Ishikawa (cell line): ENCODE results near the gene ACAA2.

Experiments used
- CEBPB ChIP-seq: IDR thresholded peaks from 2 replicates; pipeline ENCODE4 v1.6.1; 2012
- CREB1 ChIP-seq: IDR thresholded peaks from 2 replicates; pipeline ENCODE4 v1.6.1; 2012; ENCODE audit warnings: low read depth
- EGR1 ChIP-seq: IDR thresholded peaks from 2 replicates; pipeline ENCODE4 v1.6.1; 2012
- EP300 ChIP-seq: IDR thresholded peaks from 2 replicates; pipeline ENCODE4 v1.6.1; 2012; ENCODE audit warnings: borderline replicate concordance
- FOXM1 ChIP-seq: IDR thresholded peaks from 2 replicates; pipeline ENCODE4 v1.6.1; 2012; ENCODE audit warnings: low read depth, borderline replicate concordance
- MAX ChIP-seq: IDR thresholded peaks from 2 replicates; pipeline ENCODE4 v1.6.1; 2012
- NFIC ChIP-seq: IDR thresholded peaks from 2 replicates; pipeline ENCODE4 v1.6.1; 2012
- RAD21 ChIP-seq: IDR thresholded peaks from 2 replicates; pipeline ENCODE4 v1.6.1; 2012; ENCODE audit warnings: low read depth
- REST ChIP-seq: IDR thresholded peaks from 2 replicates; pipeline ENCODE4 v1.6.1; 2012; ENCODE audit warnings: low read depth, mild to moderate bottlenecking
- TAF1 ChIP-seq: IDR thresholded peaks from 2 replicates; pipeline ENCODE4 v1.6.1; 2012; ENCODE audit warnings: low read depth, mild to moderate bottlenecking
- TCF12 ChIP-seq: IDR thresholded peaks from 2 replicates; pipeline ENCODE4 v1.6.1; 2012; ENCODE audit warnings: low read depth
- TEAD4 ChIP-seq: IDR thresholded peaks from 2 replicates; pipeline ENCODE4 v1.6.1; 2012
- USF1 ChIP-seq: IDR thresholded peaks from 2 replicates; pipeline ENCODE4 v1.6.1; 2012
- YY1 ChIP-seq: IDR thresholded peaks from 2 replicates; pipeline ENCODE4 v1.6.1; 2012; ENCODE audit warnings: low read depth
- ZBTB7A ChIP-seq: IDR thresholded peaks from 2 replicates; pipeline ENCODE4 v1.6.1; 2012; ENCODE audit warnings: low read depth

Gene ACAA2

GRCh38 chr18:49747876-49748275 is 65.5 kb downstream of the ACAA2 start:
- TF ChIP-seq TAF1 (no peak), USF1 (no peak), NFIC (no peak), EP300 (no peak), TEAD4 (no peak), CREB1 (no peak), MAX (no peak)

- TF ChIP-seq REST = peak; percentile 34; the same call in 1 of the 2 replicates
- TF ChIP-seq TCF12 = no peak
Measured at GRCh38 chr18:49745045-49746014, 68.0 kb downstream of the ACAA2 start.

- TF ChIP-seq USF1 (no peak), EP300 (no peak), TAF1 (no peak), TEAD4 (no peak), MAX (no peak)
Measured at GRCh38 chr18:49744376-49745008, 68.8 kb downstream of the ACAA2 start.

- TF ChIP-seq CEBPB = no peak
- TF ChIP-seq TCF12 = no peak
- no peak for TF ChIP-seq YY1
- TF ChIP-seq FOXM1 = no peak
- no peak for TF ChIP-seq EGR1
- TF ChIP-seq CREB1 = no peak
- TF ChIP-seq TEAD4 = no peak
- no peak for TF ChIP-seq EP300
- no peak for TF ChIP-seq USF1
- TF ChIP-seq NFIC = no peak
- no peak for TF ChIP-seq RAD21
- no peak for TF ChIP-seq TAF1
- TF ChIP-seq ZBTB7A = no peak
Measured at GRCh38 chr18:49743117-49743567, 70.2 kb downstream of the ACAA2 start.

GRCh38 chr18:49742316-49743116 is 70.8 kb downstream of the ACAA2 start:
- no peak for TF ChIP-seq TAF1
- no peak for TF ChIP-seq EP300
- no peak for TF ChIP-seq CEBPB
- no peak for TF ChIP-seq NFIC
- TF ChIP-seq FOXM1 = no peak
- TF ChIP-seq USF1 = no peak
- no peak for TF ChIP-seq ZBTB7A
- TF ChIP-seq RAD21 = no peak
- TF ChIP-seq YY1 = no peak
- TF ChIP-seq TCF12 = no peak
- TF ChIP-seq TEAD4 = no peak
- no peak for TF ChIP-seq CREB1
- no peak for TF ChIP-seq EGR1
- no peak for TF ChIP-seq MAX
- no peak for TF ChIP-seq REST
